ENCODE measurements around the gene SV2A.

Gene SV2A

DNA sequence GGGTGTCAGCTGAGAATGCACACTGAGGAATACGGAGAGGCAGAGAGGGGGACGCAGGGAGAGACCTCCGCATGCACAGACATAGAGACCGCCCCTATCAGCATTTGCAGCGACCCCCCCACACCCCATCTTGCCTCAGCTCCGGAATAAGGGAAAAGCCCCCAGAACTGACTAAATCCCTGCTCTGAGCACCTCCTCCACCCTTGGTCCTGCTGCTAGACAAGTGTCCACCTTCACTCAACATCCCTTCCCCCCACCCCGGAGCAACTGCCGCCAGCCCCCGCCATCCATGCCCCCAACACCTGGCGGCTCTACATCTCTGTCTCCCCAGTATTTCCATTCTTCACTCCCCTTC lies 769 bp downstream of the SV2A start (continued):
- TF ChIP-seq, protein P1, sequence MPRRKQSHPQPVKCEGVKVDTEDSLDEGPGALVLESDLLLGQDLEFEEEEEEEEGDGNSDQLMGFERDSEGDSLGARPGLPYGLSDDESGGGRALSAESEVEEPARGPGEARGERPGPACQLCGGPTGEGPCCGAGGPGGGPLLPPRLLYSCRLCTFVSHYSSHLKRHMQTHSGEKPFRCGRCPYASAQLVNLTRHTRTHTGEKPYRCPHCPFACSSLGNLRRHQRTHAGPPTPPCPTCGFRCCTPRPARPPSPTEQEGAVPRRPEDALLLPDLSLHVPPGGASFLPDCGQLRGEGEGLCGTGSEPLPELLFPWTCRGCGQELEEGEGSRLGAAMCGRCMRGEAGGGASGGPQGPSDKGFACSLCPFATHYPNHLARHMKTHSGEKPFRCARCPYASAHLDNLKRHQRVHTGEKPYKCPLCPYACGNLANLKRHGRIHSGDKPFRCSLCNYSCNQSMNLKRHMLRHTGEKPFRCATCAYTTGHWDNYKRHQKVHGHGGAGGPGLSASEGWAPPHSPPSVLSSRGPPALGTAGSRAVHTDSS (tag by site-specific recombination; IDR thresholded peaks at IDR 0.05), result no peak
- TF ChIP-seq KLF8 (tag by site-specific recombination; IDR thresholded peaks at IDR 0.05) (no peak), ZNF423 (tag by site-specific recombination; IDR thresholded peaks at IDR 0.05) (no peak)

DNA sequence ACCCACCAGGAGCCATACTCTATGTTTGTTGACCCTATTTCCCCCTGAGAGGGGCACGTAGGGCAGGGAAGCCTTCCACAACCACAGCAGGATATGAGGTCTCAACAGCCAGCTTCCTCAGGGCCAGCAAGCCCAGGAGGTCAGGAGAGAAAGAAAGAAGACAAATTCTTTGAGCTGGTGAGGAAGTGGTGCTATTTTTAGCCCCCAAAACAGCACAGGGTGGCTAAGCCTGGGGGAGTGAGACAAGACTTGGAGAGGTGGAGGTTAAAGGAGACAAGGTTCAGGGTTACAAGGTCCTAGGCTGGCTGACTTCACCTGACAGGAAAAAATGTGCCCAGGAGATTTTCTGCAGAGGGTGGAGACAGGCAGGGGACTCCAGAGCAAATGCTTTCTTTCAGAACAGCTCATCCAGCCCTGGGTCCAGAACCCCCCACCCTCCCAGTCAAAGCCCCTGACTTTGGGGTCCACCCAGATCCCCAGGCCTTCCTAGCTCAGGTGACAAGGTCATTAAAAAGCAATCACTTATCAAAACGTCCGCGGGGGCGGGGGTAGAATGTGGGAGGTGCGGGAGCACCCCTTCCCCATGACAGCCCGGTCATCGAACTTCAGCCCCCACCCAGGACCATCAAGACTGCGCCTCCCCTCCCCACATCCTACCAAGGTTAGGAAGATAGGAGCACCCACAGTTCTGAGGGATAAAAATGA lies 1.3 kb downstream of the SV2A start:
- ChIA-PET POLR2A (interaction anchor here (0.8 to 1.6 kb wide), 2 partner anchors 12 kb away, joined by 3 to 4 read pairs; no protein-coding TSS in a partner anchor), CTCF (no interaction called here)
- peaks cover 0 to 30% of the 10 kb centered on the region in 2 experiments; a peak in 1 of 3 replicates for H3K36me3 ChIP-seq (ENCODE audit: control insufficient read depth in 2 of 2, insufficient read depth in 1 of 2, low read length in 2 of 2)
- no peaks in the 10 kb centered on the region for H3K9me3 ChIP-seq (ENCODE audit: control insufficient read depth, insufficient read depth, low read depth, low read length)
- H3K4me1 ChIP-seq (ENCODE audit: control insufficient read depth, insufficient read depth, low read length), result 0 out of 2 replicates have a peak, but pooled peaks cover 3% of the 10 kb centered on the region
- peak; percentile 30; the same call in 1 of the 2 replicates for TF ChIP-seq ZFHX2 (tag by site-specific recombination; conservative IDR thresholded peaks at IDR 0.05)
- TF ChIP-seq MYNN (tag by site-specific recombination; IDR thresholded peaks at IDR 0.05; ENCODE audit: borderline replicate concordance), result no peak
- TF ChIP-seq HOXD13 (CRISPR knock-in tag; IDR thresholded peaks at IDR 0.05; ENCODE audit: borderline replicate concordance), result no peak
- no peak for TF ChIP-seq RBAK (tag by site-specific recombination; IDR thresholded peaks at IDR 0.05)
- TF ChIP-seq, protein P2, sequence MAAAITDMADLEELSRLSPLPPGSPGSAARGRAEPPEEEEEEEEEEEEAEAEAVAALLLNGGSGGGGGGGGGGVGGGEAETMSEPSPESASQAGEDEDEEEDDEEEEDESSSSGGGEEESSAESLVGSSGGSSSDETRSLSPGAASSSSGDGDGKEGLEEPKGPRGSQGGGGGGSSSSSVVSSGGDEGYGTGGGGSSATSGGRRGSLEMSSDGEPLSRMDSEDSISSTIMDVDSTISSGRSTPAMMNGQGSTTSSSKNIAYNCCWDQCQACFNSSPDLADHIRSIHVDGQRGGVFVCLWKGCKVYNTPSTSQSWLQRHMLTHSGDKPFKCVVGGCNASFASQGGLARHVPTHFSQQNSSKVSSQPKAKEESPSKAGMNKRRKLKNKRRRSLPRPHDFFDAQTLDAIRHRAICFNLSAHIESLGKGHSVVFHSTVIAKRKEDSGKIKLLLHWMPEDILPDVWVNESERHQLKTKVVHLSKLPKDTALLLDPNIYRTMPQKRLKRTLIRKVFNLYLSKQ (tag by site-specific recombination; IDR thresholded peaks at IDR 0.05; ENCODE audit: borderline replicate concordance), result no peak
- no peak for TF ChIP-seq ZNF555 (tag by site-specific recombination; conservative IDR thresholded peaks at IDR 0.05)
- TF ChIP-seq ZNF560 (tag by site-specific recombination; IDR thresholded peaks at IDR 0.05; ENCODE audit: borderline replicate concordance), result no peak
- no peak for TF ChIP-seq KLF9 (tag by site-specific recombination; IDR thresholded peaks at IDR 0.05; ENCODE audit: low read depth)
- no peak for TF ChIP-seq ZNF791 (tag by site-specific recombination; IDR thresholded peaks at IDR 0.05)
- 0 out of 2 replicates have a peak, but pooled peaks have one; percentile 12 for TF ChIP-seq ZIC2 (tag by site-specific recombination; IDR thresholded peaks at IDR 0.05)
- TF ChIP-seq FEZF1 (tag by site-specific recombination; IDR thresholded peaks at IDR 0.05), result no peak
- H3K27ac ChIP-seq (ENCODE audit: extremely low read depth, low read depth, low read length), result no peak overlapping the region
- H3K4me3 ChIP-seq (ENCODE audit: low read depth, low read length), result peak overlapping the region; percentile 84

DNA sequence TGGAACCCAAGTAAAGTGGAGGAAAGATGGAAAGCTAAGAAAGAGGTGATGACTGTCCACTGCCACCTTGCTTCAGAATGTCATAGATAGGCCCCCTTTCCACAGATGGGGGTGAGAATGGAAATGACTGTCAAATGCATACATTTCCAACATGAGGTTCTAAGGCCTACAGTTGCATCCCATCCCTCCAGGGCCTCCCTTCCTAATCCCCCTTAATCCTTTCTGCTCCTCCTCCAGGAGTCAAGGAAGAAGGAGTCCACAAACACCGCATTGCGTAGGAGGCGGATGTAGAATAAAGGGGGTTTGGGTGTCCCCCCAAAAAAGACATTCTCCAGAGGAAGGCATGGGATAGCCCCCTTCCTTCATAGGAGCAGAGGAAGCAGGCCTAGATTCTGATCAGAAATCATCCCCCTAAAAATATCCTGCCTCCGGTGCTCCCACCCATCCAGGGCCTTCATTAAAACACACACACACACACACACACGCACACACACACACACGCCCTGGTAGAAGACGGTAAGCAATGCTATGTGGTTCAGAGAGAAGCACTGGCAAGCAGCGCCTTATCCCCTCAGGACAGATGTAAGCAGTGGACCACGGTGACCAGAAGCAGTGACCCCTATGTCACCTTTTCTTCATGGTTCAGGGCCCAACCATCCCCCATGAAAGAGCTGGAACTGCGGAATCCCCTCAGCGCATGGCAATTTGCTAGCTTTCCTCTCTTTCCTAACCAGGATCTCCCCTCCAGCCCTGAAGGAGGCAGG lies 2.0 kb downstream of the SV2A start:
- H3K4me3 ChIP-seq (ENCODE audit: low read depth, low read length), result no peak overlapping the region
- no peak for TF ChIP-seq HOXD13 (CRISPR knock-in tag; IDR thresholded peaks at IDR 0.05; ENCODE audit: borderline replicate concordance)
- TF ChIP-seq ZNF830 (tag by site-specific recombination; IDR thresholded peaks at IDR 0.05; ENCODE audit: low read depth), result no peak
- TF ChIP-seq, protein P3, sequence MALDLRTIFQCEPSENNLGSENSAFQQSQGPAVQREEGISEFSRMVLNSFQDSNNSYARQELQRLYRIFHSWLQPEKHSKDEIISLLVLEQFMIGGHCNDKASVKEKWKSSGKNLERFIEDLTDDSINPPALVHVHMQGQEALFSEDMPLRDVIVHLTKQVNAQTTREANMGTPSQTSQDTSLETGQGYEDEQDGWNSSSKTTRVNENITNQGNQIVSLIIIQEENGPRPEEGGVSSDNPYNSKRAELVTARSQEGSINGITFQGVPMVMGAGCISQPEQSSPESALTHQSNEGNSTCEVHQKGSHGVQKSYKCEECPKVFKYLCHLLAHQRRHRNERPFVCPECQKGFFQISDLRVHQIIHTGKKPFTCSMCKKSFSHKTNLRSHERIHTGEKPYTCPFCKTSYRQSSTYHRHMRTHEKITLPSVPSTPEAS (tag by site-specific recombination; IDR thresholded peaks at IDR 0.05), result peak; percentile 38; the same call in 1 of the 2 replicates
- peaks cover 0 to 38% of the 10 kb centered on the region in 2 experiments; a peak in 1 of 3 replicates for H3K36me3 ChIP-seq (ENCODE audit: control insufficient read depth in 2 of 2, insufficient read depth in 1 of 2, low read length in 2 of 2)
- H3K27ac ChIP-seq (ENCODE audit: extremely low read depth, low read depth, low read length), result no peak overlapping the region
- POLR2A ChIA-PET, result interaction anchor here (0.6 to 1.6 kb wide), 3 partner anchors 12 to 23 kb away, joined by 3 to 7 read pairs (median 4); no protein-coding TSS in a partner anchor
- CTCF ChIA-PET, result no interaction called here
- no peaks in the 10 kb centered on the region for H3K9me3 ChIP-seq (ENCODE audit: control insufficient read depth, insufficient read depth, low read depth, low read length)
- H3K4me1 ChIP-seq (ENCODE audit: control insufficient read depth, insufficient read depth, low read length), result 0 out of 2 replicates have a peak, but pooled peaks cover 3% of the 10 kb centered on the region
